Stimulated activated CD8-positive, alpha-beta memory T cell treated with anti-CD3 and anti-CD28 coated beads, Interleukin-15, amount 100 ng/mL, for 24 hours (primary cell): ENCODE results near the gene CCL8.
A peak's percentile ranks its signal among the peaks of the same experiment; 100 is the strongest.
"Not testable (repeated sequence)": the region's sequence is repeated elsewhere in the genome, so short reads cannot be mapped to it uniquely, and the experiment has no call there.

Experiments used
- DNase-seq: peaks from one replicate; pipeline ENCODE4 v3.0.0-alpha.2; 2020; ENCODE audit warnings: low read depth

The CCL8 gene

DNA sequence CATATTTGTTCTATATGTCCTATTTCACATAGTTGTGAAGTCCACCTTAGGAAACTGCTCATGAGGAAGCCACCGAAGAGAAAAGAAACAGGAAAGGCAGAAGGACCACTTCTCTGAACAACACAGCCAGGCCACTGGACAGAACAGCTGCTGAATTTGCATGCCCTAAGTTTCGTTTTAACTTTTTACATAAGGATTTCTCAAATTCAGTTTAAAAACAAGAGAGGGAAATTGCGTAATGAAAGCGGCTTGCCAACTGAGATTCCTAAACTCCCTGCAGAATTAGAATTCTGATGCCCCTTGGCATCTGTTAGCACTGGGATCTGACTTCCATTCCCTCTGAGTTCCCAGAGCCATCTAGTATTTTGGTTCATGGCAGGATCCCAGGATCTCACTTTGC is 5.0 kb upstream of the CCL8 start:
- no peak for DNase-seq

DNA sequence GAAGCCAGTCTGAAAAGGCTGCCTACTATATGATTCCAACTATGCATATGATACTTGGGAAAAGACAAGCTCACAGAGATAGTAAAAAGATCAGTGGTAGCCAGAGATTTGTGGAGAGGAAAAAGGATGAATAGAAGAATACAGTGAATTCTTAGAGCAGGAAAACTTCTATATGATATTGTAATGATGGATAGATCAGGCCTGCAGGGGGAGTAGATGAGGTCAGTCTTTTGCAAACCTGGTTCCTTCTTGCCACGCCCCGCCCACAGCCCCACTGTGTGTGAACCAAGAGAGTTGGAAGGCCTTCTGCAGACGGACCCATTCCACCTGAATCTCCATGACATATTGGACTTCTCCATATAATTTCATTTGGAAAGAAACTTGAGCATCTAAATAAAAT is 761 bp upstream of the CCL8 start:
- no peak for DNase-seq

DNA sequence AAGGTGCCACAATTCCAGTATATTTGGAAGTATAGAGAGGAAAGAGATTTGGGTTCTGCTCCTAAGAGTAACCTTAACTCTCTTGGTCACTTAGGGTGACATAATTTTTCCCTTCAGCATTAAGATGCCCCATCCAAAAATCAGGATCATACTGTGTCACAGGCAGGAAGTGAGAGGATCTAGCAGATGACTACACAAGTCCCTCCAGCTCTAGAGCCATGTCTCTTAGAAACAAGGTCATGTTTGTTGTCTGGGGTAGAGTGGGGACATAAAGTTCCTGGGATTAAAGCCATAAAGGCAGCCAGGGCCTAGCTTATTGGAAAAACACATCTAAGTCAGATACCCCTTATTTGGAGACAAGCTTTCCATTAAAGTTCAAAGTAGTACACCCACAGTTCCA is 2.7 kb downstream of the CCL8 start:
- DNase-seq: no peak

DNA sequence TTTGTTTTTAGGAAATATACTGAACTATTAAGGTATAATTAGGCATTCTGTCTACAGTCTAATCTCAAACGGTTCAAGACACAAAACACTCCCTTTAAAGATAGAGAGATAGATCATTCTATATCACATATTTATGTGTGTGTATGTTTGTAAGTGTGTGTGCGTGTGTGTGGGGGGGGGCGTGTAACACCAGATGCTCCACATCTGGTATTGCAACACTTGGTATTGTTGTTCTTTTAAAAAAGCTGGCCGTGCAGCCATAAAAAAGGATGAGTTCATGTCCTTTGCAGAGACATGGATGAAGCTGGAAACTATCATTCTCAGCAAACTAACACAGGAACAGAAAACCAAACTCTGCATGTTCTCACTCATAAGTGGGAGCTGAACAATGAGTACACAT is 8.3 kb downstream of the CCL8 start:
- DNase-seq: not testable (repeated sequence)

DNA sequence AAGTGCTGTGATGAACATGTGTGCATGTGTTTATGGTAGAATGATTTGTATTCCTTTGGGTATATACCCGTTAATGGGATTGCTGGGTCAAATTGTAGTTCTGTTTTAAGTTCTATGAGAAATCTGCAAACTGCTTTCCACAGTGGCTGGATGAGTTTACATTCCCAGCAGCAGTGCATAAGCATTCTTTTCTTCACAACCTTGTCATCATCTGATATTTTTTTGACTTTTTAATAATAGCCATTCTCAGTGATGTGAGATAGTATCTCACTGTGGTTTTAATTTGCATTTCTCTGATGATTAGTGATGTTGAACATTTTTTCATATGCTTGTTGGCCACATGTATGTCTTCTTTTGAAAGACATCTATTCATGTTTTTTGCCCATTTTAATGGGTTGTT is 18.5 kb downstream of the CCL8 start:
- DNase-seq: no peak

DNA sequence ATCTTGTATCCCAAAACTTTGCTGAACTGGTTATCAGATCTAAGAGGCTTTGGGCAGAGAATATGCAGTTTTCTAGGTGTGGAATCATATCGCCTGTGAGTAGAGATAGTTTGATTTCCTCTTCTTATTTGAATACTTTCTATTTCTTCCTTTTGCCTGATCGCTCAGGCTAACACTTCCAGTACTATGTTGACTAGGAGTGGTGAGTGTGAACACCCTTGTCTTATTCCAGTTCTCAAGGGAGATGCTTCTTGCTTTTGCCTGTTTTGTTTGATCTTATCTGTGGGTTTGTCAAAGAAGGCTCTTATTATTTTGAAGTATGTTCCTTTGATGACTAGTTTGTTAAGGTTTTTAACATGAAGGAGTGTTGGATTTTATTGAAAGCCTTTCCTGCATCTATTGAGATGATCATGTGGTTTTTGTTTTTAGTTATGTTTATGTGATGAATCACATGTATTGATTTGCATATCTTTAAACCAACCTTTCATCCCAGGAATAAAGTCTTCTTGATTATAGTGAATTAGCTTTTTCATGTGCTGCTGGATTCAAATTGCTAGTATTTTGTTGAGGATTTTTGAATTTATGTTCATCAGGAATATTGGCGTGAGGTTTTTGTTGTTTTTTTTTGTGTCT is 20.0 kb downstream of the CCL8 start:
- DNase-seq: no peak

DNA sequence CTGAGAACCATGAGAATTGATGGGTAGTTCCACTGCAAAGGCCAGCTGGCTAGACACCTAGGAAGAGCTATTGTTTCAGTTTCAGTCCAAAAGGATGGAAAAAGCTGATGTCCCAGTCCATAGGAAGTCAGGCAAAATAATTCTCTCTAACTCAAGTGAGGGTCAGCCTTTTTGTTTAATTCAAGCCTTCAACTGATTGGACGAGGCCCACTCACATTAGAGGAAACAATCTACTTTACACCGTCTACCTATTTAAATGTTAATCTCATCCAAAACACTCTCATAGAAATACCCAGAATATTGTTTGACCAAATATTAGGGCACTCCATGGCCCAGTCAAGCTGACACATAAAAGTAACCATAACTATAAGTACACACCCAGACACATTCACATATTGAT is 22.7 kb downstream of the CCL8 start:
- DNase-seq: no peak

DNA sequence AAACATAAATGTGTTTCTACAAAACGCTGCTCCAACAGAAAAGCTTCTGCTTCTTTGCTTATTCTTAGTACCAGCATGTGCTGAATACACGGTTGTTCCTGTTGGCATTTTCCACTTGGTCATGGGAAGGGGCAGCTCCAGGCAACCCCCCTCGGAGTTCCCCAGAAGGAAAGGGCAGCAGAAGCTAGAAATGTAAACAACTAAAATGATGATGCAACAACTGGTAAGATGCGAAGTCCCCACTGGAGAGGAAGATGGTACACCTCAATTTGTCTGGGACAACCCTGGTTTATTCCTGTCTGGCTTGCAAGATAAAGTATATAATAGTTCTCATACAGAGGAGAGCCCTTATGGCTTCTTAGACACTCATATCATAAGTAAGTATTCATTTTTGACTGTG is 27.8 kb downstream of the CCL8 start:
- no peak for DNase-seq

DNA sequence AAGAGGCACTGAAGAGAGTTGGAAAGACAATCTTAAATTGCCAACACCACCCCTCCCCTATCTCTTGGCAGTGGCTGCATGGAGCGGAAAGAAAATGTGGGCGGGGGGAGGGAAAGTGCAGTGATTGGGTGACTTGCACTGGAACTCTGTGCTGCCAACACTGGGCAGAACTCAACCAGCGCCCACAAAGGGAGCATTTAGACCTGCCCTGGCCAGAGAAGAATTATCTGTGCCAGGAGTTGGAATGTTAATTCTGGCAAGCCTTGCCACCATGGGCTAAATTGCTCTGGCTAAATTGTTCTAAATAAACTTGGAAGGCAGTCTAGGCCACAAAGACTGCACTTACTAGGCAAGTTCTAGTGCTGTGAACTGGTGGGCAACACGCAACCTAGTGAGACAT is 30.5 kb downstream of the CCL8 start:
- no peak for DNase-seq

DNA sequence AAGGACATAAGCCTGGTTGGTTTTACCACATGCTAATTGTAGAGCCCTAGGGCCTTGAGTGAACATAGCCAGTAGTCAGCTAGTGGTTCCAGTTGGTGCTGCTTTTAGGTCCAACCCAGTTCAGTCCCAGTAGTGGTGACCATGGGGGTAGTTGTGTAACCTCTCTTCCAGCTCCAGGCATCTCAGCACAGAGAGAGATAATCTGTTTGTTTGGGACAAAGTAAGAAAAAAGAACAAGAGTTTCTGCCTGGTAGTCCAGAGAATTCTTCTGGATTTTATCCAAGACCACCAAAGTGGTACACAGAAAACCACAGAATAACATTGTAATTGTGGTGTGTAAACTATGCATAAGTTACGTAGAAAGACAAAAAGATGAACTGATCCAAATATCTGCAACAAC is 31.9 kb downstream of the CCL8 start:
- no peak for DNase-seq

DNA sequence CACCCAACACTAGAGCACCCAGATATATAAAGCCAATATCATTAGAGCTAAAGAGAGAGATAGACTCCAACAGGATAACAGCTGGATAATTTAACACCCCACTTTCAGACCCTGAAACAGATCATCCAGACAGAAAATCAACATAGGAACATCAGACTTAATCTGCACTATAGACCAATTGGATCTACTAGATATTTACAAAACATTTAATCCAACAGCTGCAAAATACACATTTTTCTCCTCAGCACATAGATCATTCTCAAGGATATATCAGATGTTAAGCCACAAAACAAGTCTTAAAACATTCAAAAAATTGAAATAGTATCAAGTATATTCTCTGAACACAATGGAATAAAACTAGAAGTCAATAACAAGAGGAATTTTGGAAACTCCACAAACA is 33.0 kb downstream of the CCL8 start:
- DNase-seq: no peak

DNA sequence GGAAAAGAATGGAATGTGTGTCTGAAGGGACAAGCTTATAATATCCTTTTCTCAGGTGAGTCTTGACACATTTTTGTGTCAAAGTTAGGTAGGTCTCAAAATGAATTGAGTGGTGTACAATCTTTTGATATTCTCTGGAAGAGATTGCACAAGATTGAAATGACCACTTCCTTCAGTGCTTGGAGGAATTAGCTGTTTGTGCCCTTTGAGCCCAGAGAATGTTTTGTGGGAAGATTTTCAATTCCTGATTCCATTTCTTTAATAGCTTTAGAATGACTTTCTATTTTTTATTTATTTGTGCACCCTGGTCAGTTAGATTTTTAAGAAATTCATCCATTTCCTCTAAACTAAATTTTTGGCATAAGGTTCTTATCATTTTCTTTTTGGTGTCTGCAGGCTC is 35.4 kb downstream of the CCL8 start:
- no peak for DNase-seq

DNA sequence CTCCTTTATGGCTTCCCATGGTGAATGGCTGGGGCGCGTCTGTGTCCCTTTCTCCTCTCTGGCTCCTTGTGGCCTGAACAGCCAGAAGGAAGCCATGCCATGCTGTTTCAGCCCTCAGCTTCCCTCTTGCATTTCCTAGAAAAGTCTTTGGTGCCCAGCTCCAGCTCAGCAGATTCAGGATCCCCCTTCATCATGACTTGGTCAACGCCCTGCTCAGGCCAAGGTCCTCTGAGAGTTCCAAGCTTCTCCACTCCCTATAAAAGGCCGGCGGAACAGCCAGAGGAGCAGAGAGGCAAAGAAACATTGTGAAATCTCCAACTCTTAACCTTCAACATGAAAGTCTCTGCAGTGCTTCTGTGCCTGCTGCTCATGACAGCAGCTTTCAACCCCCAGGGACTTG is 37.0 kb downstream of the CCL8 start, which contains the start of gene CCL13:
TSS of gene CCL13 (plus strand) at position 287 of the 400 bp plus-strand sequence. CDS start at position 334, 47 bp downstream.
- no peak for DNase-seq

DNA sequence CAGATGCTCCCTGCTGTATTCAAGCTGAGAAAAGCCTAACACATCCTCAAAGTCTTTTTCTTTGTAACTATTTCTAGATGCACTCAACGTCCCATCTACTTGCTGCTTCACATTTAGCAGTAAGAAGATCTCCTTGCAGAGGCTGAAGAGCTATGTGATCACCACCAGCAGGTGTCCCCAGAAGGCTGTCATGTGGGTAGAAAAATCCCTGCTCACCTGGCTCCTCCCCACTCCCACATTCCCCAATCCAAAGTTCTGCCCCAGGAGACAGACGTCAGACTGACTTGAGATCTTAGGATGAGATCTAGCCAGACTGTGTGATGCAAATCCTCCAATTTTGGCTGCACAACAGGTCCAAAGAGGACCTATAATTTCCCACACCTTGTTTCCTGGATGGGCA is 38.2 kb downstream of the CCL8 start:
- DNase-seq: no peak

DNA sequence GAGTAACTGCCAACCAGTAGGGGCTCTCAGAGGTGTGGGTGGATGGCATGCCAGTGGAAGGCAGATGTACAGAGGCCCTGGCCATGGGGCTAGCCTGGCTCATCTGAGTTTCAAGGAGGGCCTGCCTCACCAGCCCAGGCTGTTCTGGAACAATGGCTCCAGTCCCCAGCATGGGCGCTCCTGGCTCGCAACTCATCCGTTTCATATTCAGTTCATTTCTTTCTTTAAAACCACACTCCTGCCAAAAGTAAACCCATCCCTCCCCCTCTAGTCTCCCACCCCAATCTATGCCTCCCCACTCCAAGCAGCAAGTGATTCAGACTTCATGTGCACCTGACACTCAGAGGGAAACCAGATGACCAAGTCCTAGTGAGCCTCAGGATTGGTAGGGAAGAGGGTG is 39.4 kb downstream of the CCL8 start:
- DNase-seq: no peak

DNA sequence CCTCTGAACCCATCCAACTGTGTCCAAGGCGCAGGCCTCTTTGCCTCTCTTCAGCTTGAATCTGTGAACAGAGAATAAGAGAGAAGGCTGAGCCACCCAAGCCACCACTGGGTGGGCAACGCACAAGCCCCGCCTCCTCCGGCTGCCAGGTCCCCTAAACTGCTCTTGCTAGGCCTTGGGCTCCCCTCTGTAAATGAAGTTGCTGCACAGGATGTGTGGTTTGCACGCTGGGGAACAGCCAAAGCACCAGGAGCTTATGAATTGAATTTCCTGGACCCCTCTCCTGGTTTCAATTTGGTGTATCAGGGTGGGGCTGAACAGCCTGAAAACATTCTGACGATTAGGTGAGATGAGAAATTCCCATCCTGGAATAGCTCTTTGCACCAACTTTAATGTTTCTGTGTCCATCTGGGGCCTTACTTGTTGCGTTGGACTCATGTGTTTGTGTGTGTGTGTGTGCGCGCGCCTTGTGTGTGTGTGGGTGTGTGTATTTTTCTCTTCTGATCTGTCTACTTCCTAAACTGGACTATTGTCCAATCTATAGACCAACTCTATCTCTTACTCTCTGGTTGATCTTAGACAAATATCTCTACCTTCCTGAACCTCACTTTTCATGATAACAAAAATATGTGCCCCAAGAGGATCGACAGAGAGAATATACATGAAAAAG is 41.5 kb downstream of the CCL8 start:
- DNase-seq: no peak

DNA sequence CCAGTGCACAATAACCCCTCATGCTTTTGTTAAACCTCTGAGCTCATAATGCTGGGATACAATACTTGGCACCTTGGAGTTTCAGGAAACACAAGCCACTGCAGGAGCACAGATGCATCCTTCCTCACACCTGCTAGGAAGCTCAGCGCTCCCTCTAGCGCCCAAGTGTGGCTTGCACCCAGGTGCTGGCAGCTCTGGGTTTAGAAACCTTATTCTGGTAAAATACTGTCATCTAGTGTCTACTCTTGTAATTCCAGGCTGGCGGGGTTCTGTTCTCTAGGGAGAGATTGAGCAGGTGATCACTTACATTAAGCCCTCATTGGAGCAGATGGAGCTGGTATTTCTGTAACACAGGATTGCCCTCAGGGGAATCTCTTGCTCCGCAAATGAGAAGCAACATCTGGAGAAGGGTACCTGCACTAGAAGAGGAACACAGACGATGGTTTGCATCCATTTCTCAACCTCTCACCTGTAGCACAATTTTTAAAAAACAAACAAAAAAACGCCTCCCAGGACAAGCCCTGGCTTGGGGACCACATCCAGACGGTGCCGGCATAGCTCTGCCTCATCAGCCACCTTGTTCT is 42.3 kb downstream of the CCL8 start:
- peak; percentile 33 for DNase-seq

DNA sequence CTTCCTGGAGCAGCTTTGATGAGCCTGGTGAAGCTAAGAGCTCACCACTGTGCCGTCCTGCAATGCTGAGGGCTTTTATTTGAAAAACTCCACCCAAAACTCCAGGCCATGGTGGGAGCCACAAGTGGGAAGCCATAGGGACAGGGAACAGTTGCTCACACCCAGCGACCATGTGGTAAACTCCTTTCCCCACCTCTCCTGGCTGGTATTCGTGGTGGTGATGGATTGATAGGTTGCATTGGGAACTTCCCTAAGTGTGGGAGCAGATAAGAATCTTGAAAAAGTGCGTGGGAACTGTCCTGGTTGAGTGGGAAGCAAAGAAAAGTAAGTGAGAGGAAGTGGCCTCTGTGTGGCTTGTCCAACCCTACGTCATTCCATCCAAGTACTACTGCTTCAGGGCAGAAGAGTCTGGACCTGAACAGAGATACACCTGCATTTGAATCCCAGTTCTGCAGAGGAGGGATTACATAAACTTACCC is 44.0 kb downstream of the CCL8 start, which contains the start of gene CCL1:
TSS of gene CCL1 (minus strand) at position 51 of the 479 bp plus-strand sequence. CDS start 72 bp downstream, outside the sequence.
- no peak for DNase-seq

DNA sequence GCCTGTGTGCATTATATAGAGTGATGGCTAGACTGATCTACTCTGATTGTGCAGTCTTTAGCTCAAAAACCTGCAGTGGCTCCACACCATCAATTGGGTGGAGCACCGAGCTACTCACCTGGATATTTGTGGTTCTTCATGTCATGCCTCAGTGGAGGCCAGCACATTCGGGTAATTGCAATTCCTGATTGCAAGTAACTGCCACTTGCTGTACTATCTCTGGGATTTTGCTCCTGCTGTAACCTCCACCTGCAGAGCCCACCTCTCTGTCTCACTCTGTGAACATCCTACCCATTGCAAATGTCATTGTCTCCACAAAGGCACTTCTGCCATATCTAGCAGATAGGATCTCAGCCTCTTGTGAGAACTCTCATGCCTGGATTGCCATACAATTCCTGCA is 45.5 kb downstream of the CCL8 start:
- no peak for DNase-seq

DNA sequence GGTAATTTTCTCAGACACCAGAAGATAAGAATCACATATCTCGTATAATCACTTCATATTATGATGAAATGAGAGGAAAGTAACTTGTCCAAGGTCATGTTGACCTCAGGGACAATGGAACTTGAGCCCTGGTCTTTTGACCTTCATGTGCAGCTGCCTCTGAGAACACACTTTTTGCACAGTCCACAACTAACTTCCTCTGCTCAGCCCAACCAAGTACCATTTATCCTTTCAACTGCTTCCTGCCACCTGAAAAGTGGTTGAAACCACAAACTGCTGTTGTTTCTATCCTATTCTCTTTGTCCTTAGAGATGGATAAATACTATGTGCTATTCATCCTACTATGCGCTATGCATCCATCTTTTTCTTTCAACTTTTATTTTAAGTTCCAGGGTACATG is 46.1 kb downstream of the CCL8 start:
- no peak for DNase-seq

DNA sequence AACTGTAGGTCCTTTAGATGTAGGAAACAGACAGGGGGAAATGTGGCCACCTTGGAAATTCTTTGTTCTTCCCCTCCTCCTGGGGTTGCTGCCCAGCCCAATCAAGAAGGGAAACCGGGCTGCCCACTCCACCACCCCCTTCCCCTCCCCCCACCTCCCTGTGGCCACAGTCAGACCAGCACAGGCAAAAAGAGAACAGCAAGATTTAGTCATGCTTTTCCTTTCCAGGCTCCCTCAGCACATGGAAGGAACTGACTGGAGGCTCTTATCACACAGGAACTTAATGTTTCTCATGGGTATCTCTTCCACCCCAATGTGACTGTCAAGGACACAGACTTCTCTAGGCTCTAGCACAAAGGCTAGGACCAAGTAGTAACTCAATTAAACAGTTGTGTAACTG is 46.8 kb downstream of the CCL8 start:
- DNase-seq: no peak

DNA sequence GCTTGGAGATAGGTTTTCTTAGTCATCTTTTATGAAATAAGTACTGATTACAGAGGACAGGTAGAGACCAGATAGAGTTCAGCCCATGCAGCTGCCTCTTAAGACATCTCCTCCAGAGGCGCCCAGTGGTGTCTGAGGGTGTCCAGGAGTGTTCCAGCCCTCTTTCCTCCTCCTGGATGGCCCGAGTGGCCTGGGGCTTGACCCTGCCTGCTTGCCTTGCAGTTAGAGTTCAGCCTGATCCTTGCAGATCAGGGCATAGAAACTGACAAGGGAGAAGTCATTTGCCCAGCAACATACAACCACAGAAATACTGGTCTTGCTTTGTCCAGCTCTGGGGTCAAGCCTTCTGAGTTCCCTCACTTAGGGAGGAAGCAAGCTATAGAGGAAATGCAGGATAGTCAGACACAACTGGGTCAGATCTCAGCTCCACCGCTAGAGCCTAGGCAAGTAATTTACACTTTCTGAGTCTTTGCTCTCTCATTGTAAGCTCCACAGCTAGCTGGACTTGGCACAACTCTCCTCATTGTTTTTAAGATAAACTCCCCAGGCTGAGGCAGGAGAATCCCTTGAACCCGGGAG is 47.4 kb downstream of the CCL8 start:
- DNase-seq: no peak
